Cerebellar cortex (tissue), 1 donor: ENCODE measurements around the gene S100PBP.
"Not testable (repeated sequence)": the region's sequence is repeated elsewhere in the genome, so short reads cannot be mapped to it uniquely, and the experiment has no call there.

Source experiments
- DNase-seq: peaks from one replicate; pipeline ENCODE4 v3.0.0-alpha.2; 2015; ENCODE audit warnings: low spot score

Gene S100PBP

GRCh38 chr1:32900956-32901822, 83.7 kb downstream of the S100PBP start, which contains the start of gene TMEM54:
Gene TMEM54, minus strand, starts transcription at chr1:32901389. Its CDS starts 151 bp downstream, at chr1:32901238.
- DNase-seq: no peak

DNA sequence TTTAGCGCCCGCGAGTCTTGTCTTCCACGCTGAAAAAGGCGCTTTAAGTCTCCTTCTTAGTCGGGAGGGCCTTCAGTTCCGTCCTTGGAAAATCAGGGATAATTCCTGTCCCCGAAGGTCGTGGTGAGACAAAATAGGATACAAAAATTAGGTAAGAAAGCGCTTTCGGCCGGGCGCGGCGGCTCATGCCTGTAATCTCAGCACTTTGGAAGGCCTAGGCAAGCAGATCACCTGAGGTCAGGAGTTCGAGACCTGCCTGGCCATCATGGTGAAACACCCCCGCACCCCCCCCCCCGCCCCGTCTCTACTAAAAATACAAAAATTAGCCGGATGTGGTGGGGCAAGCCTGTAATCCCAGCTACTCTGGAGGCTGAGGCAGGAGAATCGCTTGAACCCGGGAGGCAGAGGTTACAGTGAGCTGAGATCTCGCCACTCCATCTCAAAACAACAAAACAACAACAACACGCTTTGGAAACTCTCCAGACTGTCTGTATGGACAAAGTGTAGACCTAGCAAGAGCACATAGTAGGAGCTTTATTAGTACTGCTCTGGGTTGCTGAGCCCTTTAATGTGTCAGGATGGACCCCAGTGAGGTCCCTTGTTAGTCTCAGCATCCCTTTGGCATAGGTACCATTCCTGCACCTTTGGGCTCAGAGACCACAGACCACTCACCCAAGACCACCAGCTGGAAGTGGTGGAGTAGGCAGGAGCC, 84.5 kb downstream of the S100PBP start:
- DNase-seq: no peak

DNA sequence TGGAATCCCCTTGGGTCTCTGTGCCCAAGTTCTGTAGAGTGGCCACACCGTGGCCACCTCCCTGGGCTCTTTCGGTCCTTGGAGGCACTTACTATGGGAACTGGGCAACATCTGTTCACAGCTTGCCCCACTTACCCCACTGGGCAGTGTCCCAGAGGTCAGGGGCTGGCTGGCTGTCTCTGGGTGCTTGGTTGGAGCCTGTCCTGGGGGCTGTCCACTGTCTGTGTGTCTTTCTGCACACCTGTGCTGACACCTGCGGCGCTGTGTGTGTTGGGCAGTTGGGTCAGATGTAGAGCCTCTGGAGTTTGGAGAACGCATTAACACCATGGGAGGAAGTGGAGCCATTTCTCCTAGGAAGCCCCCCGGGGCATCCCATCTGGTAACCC, 85.1 kb downstream of the S100PBP start:
- DNase-seq: no peak

DNA sequence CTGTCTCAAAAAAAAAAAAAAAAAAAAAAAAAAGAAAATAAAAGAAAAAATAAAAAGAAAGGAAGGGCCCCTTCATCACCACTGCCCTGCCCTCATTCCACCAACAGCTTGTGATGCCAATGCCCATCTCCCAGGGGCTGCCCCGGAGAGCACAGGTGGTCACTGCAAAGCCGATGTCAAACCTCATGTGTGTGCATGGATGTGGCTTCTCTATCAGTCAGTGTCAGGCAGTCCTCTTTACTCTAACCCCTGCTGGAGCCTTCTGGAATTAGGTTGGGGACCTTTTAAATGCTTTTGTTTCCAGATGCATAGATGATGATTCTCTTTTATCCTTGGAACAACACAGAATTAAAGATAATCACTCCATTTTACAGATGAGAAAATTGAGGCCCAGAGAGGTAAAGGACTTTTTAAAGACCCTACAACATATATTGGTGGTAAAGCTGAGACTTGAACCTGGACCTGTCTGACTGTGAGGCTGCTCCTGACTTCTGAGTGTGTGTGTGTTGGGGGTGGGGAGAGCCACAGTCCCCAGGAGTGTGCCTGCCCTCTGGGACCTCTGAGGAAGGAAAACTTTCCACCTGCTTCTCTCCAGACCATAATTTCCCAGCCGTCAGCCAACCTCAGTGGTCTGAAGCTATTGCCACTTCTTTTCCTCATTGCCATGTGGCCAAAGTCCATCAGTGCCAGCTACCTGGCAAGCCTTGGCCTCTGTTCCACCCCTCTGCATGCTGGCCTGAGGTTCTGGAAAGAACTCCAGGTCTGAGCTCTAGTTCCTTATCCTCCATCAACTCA, 86.7 kb downstream of the S100PBP start:
- peak; percentile 84 for DNase-seq

DNA sequence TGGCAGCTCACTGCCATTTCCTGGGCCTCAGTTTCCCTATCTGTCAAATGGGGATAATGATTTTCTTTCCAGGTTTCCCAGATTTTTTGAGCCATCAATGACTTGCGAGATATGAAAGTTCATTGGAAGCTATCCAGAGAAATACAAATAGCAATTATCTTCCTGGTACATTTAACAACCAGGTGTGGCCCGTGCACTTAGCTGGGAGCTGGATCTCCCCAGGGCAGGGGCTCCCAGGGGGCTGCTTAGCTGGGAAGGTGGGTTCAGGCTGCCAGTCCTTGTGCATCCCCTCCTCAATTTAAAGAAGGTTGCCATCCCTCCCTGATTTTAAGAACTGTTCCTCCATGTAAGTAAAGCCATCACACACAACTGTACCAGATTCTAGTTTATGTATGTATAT, 87.3 kb downstream of the S100PBP start:
- DNase-seq: no peak

DNA sequence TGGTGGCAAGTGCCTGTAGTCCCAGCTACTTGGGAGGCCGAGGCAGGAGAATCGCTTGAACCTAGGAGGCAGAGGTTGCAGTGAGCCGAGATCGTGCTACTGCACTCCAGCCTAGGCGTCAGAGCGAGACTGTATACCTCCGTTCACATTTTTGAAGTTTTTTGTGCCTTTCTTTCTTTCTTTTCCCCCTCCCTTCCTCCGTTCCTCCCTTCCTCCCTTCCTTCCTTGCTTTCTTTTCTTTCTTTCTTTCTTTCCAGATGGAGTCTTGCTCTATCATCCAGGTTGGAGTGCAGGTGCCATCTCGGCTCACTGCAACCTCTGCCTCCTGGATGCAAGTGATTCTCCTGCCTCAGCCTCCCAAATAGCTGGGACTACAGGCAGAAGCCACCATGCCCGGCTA, 88.1 kb downstream of the S100PBP start:
- DNase-seq: not testable (repeated sequence)

GRCh38 chr1:32906654-32907053, 89.2 kb downstream of the S100PBP start:
- DNase-seq: no peak

GRCh38 chr1:32907435-32907834, 90.0 kb downstream of the S100PBP start:
- DNase-seq: no peak
